ENCODE measurements around the gene GRIPAP1.

The GRIPAP1 gene

DNA sequence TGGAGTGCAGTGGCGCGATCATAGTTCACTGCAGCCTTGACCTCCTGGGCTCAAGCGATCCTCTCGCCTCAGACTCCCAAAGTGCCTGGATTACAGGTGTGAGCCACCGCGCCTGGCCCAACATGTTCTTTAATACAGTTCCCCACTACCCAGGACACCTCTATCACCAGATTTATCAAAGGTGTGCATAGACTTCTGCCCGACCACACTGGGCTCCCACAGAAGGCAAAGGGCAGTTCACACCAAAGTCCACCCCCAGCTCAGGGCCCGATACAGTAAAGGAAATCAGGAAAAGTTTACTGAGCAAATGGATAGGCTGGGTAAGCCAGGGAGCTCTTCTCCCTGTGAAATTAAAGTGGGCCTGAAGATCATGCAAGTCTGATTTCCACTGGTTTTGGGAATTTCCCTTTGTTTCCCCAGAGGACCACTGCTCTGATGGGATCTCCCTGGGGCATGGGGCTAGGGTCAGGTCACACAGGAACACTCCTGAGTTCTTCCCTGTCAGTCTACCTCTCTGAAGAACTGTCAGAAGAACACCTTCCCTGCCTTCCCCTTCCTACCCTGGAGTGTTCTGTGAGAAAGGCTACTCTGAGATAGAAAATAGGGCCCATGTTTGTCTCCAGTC lies 65.5 kb downstream of the GRIPAP1 start:
- Histone ChIP-seq H3K27ac (ENCODE audit: low read depth, low read length) (peak overlapping the region; percentile 97), H3K9me2 (replicated peaks; ENCODE audit: insufficient read depth, low read length) (no peaks in the 10 kb centered on the region), H3K4me3 (ENCODE audit: insufficient read depth, low read length, poor library complexity, severe bottlenecking) (no peak overlapping the region), H3K9ac (ENCODE audit: low read length) (no peak overlapping the region), H3K36me3 (ENCODE audit: low read length) (no peaks in the 10 kb centered on the region), H3F3A (ENCODE audit: insufficient read depth) (peaks cover 25% of the 10 kb centered on the region), H4K20me1 (ENCODE audit: low read depth, low read length) (no peaks in the 10 kb centered on the region), H3K27me3 (ENCODE audit: low read length) (no peaks in the 10 kb centered on the region), H3K4me2 (ENCODE audit: low read depth, low read length, poor library complexity, severe bottlenecking) (peak overlapping the region; percentile 38), H2AFZ (ENCODE audit: low read depth, low read length, severe bottlenecking) (no peak overlapping the region), H3K9me3 (ENCODE audit: insufficient read depth, low read length) (no peaks in the 10 kb centered on the region), H3K79me2 (ENCODE audit: insufficient read depth, low read length) (no peaks in the 10 kb centered on the region)
- no peak for TF ChIP-seq EZH2phosphoT487 (conservative IDR thresholded peaks at IDR 0.05; ENCODE audit: low read length)
- TF ChIP-seq, protein P1, sequence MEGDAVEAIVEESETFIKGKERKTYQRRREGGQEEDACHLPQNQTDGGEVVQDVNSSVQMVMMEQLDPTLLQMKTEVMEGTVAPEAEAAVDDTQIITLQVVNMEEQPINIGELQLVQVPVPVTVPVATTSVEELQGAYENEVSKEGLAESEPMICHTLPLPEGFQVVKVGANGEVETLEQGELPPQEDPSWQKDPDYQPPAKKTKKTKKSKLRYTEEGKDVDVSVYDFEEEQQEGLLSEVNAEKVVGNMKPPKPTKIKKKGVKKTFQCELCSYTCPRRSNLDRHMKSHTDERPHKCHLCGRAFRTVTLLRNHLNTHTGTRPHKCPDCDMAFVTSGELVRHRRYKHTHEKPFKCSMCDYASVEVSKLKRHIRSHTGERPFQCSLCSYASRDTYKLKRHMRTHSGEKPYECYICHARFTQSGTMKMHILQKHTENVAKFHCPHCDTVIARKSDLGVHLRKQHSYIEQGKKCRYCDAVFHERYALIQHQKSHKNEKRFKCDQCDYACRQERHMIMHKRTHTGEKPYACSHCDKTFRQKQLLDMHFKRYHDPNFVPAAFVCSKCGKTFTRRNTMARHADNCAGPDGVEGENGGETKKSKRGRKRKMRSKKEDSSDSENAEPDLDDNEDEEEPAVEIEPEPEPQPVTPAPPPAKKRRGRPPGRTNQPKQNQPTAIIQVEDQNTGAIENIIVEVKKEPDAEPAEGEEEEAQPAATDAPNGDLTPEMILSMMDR (IDR thresholded peaks at IDR 0.05; ENCODE audit: insufficient read depth, low read length, poor library complexity, severe bottlenecking) = no peak

DNA sequence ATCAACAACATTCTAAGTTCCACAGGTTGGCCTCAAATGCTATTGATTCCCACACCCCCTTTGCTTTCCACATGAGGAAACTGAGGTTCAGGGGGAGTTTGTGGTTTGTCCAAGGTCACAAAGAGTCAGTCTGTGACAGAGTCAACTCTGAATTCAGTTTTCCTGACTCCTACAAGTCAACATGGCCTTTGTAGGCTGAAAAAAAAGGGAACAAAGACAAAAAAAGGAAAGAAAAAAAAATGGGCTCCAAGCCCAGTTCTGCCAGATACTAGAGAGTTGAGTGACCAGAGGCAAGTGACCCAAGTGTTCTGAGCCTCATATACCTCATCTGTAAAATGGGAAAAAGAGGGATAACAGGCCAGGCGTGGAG lies 66.8 kb downstream of the GRIPAP1 start:
- Histone ChIP-seq H4K20me1 (ENCODE audit: low read depth, low read length) (no peaks in the 10 kb centered on the region), H3K9ac (ENCODE audit: low read length) (no peak overlapping the region), H3K9me2 (replicated peaks; ENCODE audit: insufficient read depth, low read length) (no peaks in the 10 kb centered on the region), H3F3A (ENCODE audit: insufficient read depth) (peaks cover 25% of the 10 kb centered on the region), H3K27me3 (ENCODE audit: low read length) (no peaks in the 10 kb centered on the region), H2AFZ (ENCODE audit: low read depth, low read length, severe bottlenecking) (no peak overlapping the region), H3K9me3 (ENCODE audit: insufficient read depth, low read length) (no peaks in the 10 kb centered on the region), H3K27ac (ENCODE audit: low read depth, low read length) (peak overlapping the region; percentile 42), H3K4me2 (ENCODE audit: low read depth, low read length, poor library complexity, severe bottlenecking) (no peak overlapping the region), H3K4me3 (ENCODE audit: insufficient read depth, low read length, poor library complexity, severe bottlenecking) (no peak overlapping the region), H3K36me3 (ENCODE audit: low read length) (no peaks in the 10 kb centered on the region), H3K79me2 (ENCODE audit: insufficient read depth, low read length) (no peaks in the 10 kb centered on the region)
- TF ChIP-seq EZH2phosphoT487 (conservative IDR thresholded peaks at IDR 0.05; ENCODE audit: low read length) = no peak
- TF ChIP-seq, protein P1 (IDR thresholded peaks at IDR 0.05; ENCODE audit: insufficient read depth, low read length, poor library complexity, severe bottlenecking) = no peak

DNA sequence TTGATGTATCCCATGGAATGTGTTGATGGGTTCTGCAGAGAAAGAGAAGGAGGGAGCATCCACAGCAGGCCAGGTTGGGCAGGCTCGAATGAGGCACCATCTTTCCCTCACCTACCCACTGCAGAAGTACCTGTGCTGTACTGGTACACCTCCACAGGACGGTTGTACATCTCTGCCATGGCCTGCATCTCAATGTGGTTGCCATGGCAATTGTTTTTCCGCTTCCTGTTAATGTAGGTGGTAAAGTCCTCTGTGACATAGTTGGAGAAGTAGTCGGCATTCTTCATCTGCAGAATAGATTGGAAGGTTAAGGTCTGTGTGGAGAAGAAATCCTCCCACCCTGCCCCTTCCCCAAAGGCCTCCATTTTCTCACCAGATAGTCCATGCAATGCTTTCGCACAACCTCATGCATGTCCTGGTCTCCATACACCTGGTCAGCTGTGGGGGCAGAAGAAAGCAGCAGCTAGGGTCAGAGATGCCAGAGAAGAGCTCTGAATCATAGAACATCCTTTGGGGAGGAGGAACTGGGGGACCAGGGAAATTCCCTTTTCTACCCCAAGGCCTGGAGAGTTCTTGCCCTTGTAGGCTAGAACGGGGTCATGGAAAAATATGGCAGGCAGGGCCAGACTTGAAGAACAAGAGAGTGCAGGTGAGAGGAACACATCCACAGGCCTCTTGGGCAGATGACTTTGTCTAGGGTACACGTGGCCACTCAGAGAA lies 67.3 kb downstream of the GRIPAP1 start:
- no peak for TF ChIP-seq EZH2phosphoT487 (conservative IDR thresholded peaks at IDR 0.05; ENCODE audit: low read length)
- TF ChIP-seq, protein P1 (IDR thresholded peaks at IDR 0.05; ENCODE audit: insufficient read depth, low read length, poor library complexity, severe bottlenecking) = no peak
- no peak overlapping the region for H3K4me3 ChIP-seq (ENCODE audit: insufficient read depth, low read length, poor library complexity, severe bottlenecking)
- no peak overlapping the region for H3K9ac ChIP-seq (ENCODE audit: low read length)
- H3K4me2 ChIP-seq (ENCODE audit: low read depth, low read length, poor library complexity, severe bottlenecking) = no peak overlapping the region
- H3K27ac ChIP-seq (ENCODE audit: low read depth, low read length) = peak overlapping the region; percentile 42
- H3K27me3 ChIP-seq (ENCODE audit: low read length) = no peaks in the 10 kb centered on the region
- no peaks in the 10 kb centered on the region for H3K36me3 ChIP-seq (ENCODE audit: low read length)
- no peaks in the 10 kb centered on the region for H3K9me3 ChIP-seq (ENCODE audit: insufficient read depth, low read length)
- peaks cover 24% of the 10 kb centered on the region for H3F3A ChIP-seq (ENCODE audit: insufficient read depth)
- no peaks in the 10 kb centered on the region for H3K79me2 ChIP-seq (ENCODE audit: insufficient read depth, low read length)
- H4K20me1 ChIP-seq (ENCODE audit: low read depth, low read length) = no peaks in the 10 kb centered on the region
- H2AFZ ChIP-seq (ENCODE audit: low read depth, low read length, severe bottlenecking) = no peak overlapping the region
- H3K9me2 ChIP-seq (replicated peaks; ENCODE audit: insufficient read depth, low read length) = no peaks in the 10 kb centered on the region

All from SU-DHL-6 (cell line).